CD14-positive monocyte (primary cell): Measurements from ENCODE around the gene PRR23E. TPM values are rescaled to one million over a fixed set of nuclear protein-coding genes. Genes with fewer than 3 reads are reported as not detected.

ENCODE experiments used
- DNase-seq, 3 donors: peaks; one replicate each; pipeline ENCODE4 v3.0.0-alpha.2; 2011 to 2022
- H2AFZ ChIP-seq: 2 replicates; pipeline ENCODE4 v1.6.0; 2012; ENCODE audit warnings: mild to moderate bottlenecking, low read depth, low read length, inconsistent platforms; ENCODE audit not compliant: insufficient read depth, poor library complexity, severe bottlenecking
- H3K27ac ChIP-seq, 2 donors: 1 replicate in 1 of 2; 2 replicates in 1 of 2; pipeline ENCODE4 v1.5.1; 2012 to 2013; ENCODE audit warnings: low read length in 2 of 2, control low read depth in 1 of 2, inconsistent platforms in 1 of 2, low read depth in 1 of 2, mild to moderate bottlenecking in 1 of 2
- H3K27me3 ChIP-seq, 2 donors: one replicate each; pipeline versions ENCODE4 v1.6.0 to v1.6.1; 2011 to 2013; ENCODE audit warnings: low read length in 2 of 2; ENCODE audit not compliant: control insufficient read depth in 2 of 2, insufficient read depth in 2 of 2
- H3K36me3 ChIP-seq, 2 donors: replicated peaks in 1 of 2; 1 replicate in 1 of 2; 2 replicates in 1 of 2; pipeline versions ENCODE4 v1.5.1 to v1.6.1; 2012 to 2013; ENCODE audit warnings: low read length in 2 of 2, control low read depth in 1 of 2, inconsistent platforms in 1 of 2, mild to moderate bottlenecking in 1 of 2; ENCODE audit not compliant: insufficient read depth in 2 of 2, control insufficient read depth in 1 of 2
- H3K4me1 ChIP-seq, 2 donors: 1 replicate in 1 of 2; 2 replicates in 1 of 2; pipeline versions ENCODE4 v1.5.1 to v1.6.1; 2012 to 2013; ENCODE audit warnings: low read length in 2 of 2, control low read depth in 1 of 2, inconsistent platforms in 1 of 2, mild to moderate bottlenecking in 1 of 2, moderate library complexity in 1 of 2; ENCODE audit not compliant: insufficient read depth in 2 of 2, control insufficient read depth in 1 of 2
- H3K4me2 ChIP-seq: replicated peaks from 2 replicates; pipeline ENCODE3; 2012; ENCODE audit warnings: low read length, moderate library complexity, mild to moderate bottlenecking; ENCODE audit not compliant: poor library complexity, severe bottlenecking; ENCODE audit errors: extremely low read depth
- H3K4me3 ChIP-seq, 3 experiments: fragments of 200-600 bp in 1 of 3; sonication (generic) in 1 of 3; replicated peaks in 1 of 3; 1 replicate in 2 of 3; 2 replicates in 1 of 3; pipeline ENCODE4 v1.5.1; 2011 to 2013; ENCODE audit warnings: low read length in 3 of 3, mild to moderate bottlenecking in 3 of 3, control low read depth in 2 of 3, low read depth in 2 of 3, inconsistent platforms in 1 of 3, moderate library complexity in 1 of 3
- H3K79me2 ChIP-seq: 2 replicates; pipeline ENCODE4 v1.6.0; 2012; ENCODE audit warnings: mild to moderate bottlenecking, control low read depth, inconsistent platforms, low read length, moderate library complexity; ENCODE audit not compliant: insufficient read depth
- H3K9ac ChIP-seq: 2 replicates; pipeline ENCODE4 v1.6.0; 2017; ENCODE audit warnings: low read length, mild to moderate bottlenecking; ENCODE audit not compliant: insufficient read depth, poor library complexity, severe bottlenecking
- H3K9me3 ChIP-seq, 2 donors: replicated peaks in 1 of 2; 1 replicate in 1 of 2; 2 replicates in 1 of 2; pipeline versions ENCODE4 v1.5.1 to v1.6.1; 2012 to 2013; ENCODE audit warnings: low read length in 2 of 2, control low read depth in 1 of 2; ENCODE audit not compliant: control insufficient read depth in 1 of 2, insufficient read depth in 1 of 2
- H4K20me1 ChIP-seq: 2 replicates; pipeline ENCODE4 v1.6.0; 2012; ENCODE audit warnings: mild to moderate bottlenecking, low read length, control low read depth, moderate library complexity; ENCODE audit not compliant: insufficient read depth
- H3K27ac Mint-ChIP-seq, 7 donors: one replicate each; pipeline ENCODE4 v1.8.0; 2020; ENCODE audit warnings: mild to moderate bottlenecking in 7 of 7, mixed read lengths in 7 of 7, moderate library complexity in 6 of 7, inconsistent platforms in 2 of 7
- H3K27me3 Mint-ChIP-seq, 3 donors: one replicate each; pipeline ENCODE4 v1.8.0; 2021 to 2022; ENCODE audit warnings: low read depth in 3 of 3, mild to moderate bottlenecking in 3 of 3, mixed read lengths in 3 of 3, moderate library complexity in 3 of 3, inconsistent platforms in 1 of 3
- H3K36me3 Mint-ChIP-seq, 2 donors: one replicate each; pipeline ENCODE4 v1.8.0; 2020; ENCODE audit warnings: mixed read lengths in 2 of 2, inconsistent platforms in 1 of 2, mild to moderate bottlenecking in 1 of 2
- H3K4me1 Mint-ChIP-seq: one replicate; pipeline ENCODE4 v1.8.0; 2020; ENCODE audit warnings: mild to moderate bottlenecking, mixed read lengths
- H3K4me3 Mint-ChIP-seq, 2 donors: one replicate each; pipeline ENCODE4 v1.8.0; 2020; ENCODE audit warnings: mild to moderate bottlenecking in 2 of 2, mixed read lengths in 2 of 2, moderate library complexity in 1 of 2
- H3K9me3 Mint-ChIP-seq, 7 donors: one replicate each; pipeline ENCODE4 v1.8.0; 2020 to 2022; ENCODE audit warnings: mixed read lengths in 7 of 7, mild to moderate bottlenecking in 6 of 7, moderate library complexity in 6 of 7, inconsistent platforms in 2 of 7
- CTCF ChIP-seq: fragments of 200-600 bp; IDR thresholded peaks from one replicate; pipeline ENCODE4 v1.8.0; 2022; ENCODE audit warnings: antibody characterized with exemption, mild to moderate bottlenecking
- WGBS: methylation state at CpG from one replicate; pipeline ENCODE4 v1.1.5; 2013; ENCODE audit warnings: missing lambda C conversion rate; ENCODE audit not compliant: insufficient coverage; 5-methylcytosine and 5-hydroxymethylcytosine counted together
- intact Hi-C, 2 donors: fragments of 100-400 bp; cut with micrococcal nuclease; formaldehyde crosslinking; loops; one replicate each; pipeline versions ENCODE4 v1.15.0 to v1.15.1; 2023
- polyA plus RNA-seq, 3 donors: library from polyadenylated mRNA; depleted of rRNA in 1 of 3; unstranded in 2 of 3; stranded (reverse) in 1 of 3; fragments of 300-500 nt in 2 of 3; fragments of >200 nt in 1 of 3; fragmentation: Illumina TruSeq in 2 of 3; gene quantifications; 1 replicate in 2 of 3; 2 replicates in 1 of 3; pipeline ENCODE4 v1.2.3, GENCODE V29; 2012 to 2021

Gene PRR23E
- polyA plus RNA-seq, 3 donors = not detected

- peak overlapping the region; percentile 32 for H2AFZ ChIP-seq
- no peak overlapping the region for H3K27ac Mint-ChIP-seq
- H3K27me3 ChIP-seq = no peaks in the 10 kb centered on the region
- no peaks in the 10 kb centered on the region for H3K36me3 Mint-ChIP-seq
- TF ChIP-seq CTCF = no peak
- no peaks in the 10 kb centered on the region for H4K20me1 ChIP-seq
- H3K4me3 ChIP-seq = no peak overlapping the region
- 81% methylated on average over 11 of the region's 13 CpGs for WGBS
- intact Hi-C loops = no loop called here
- H3K4me2 ChIP-seq = no peak overlapping the region
- no peaks in the 10 kb centered on the region for H3K9me3 ChIP-seq
- H3K4me3 Mint-ChIP-seq = no peak overlapping the region
- peaks cover 0 to 3% (median 0%) of the 10 kb centered on the region in 3 donors for H3K27me3 Mint-ChIP-seq
- H3K9ac ChIP-seq = no peak overlapping the region
- no peaks in the 10 kb centered on the region for H3K36me3 ChIP-seq
- no peak for DNase-seq
- peaks cover 26 to 36% of the 10 kb centered on the region in 2 donors for H3K4me1 ChIP-seq
- peaks cover 0 to 2% (median 0%) of the 10 kb centered on the region in 7 donors for H3K9me3 Mint-ChIP-seq
- peaks cover 55% of the 10 kb centered on the region for H3K4me1 Mint-ChIP-seq
- H3K79me2 ChIP-seq = peaks cover 18% of the 10 kb centered on the region
- H3K27ac ChIP-seq = no peak overlapping the region
Measured at GRCh38 chr3:127209155-127209839, 16.4 kb downstream of the PRR23E start.

- peaks cover 0 to 3% (median 0%) of the 10 kb centered on the region in 3 donors for H3K27me3 Mint-ChIP-seq
- peaks cover 30 to 37% of the 10 kb centered on the region in 2 donors for H3K4me1 ChIP-seq
- TF ChIP-seq CTCF = no peak
Measured at GRCh38 chr3:127209840-127210653, 17.1 kb downstream of the PRR23E start.

More at GRCh38 chr3:127209840-127210653, 17.1 kb downstream of the PRR23E start:
- Histone ChIP-seq H3K4me3 (no peak overlapping the region), H3K79me2 (peaks cover 21% of the 10 kb centered on the region), H3K36me3 (no peaks in the 10 kb centered on the region), H3K9me3 (no peaks in the 10 kb centered on the region), H2AFZ (peak overlapping the region; percentile 29), H3K9ac (no peak overlapping the region), H3K4me2 (no peak overlapping the region), H4K20me1 (no peaks in the 10 kb centered on the region), H3K27ac (no peak overlapping the region), H3K27me3 (no peaks in the 10 kb centered on the region)
- Mint-ChIP-seq H3K9me3 (peaks cover 0 to 2% (median 0%) of the 10 kb centered on the region in 7 donors), H3K4me3 (no peak overlapping the region), H3K27ac (no peak overlapping the region), H3K36me3 (no peaks in the 10 kb centered on the region), H3K4me1 (peaks cover 58% of the 10 kb centered on the region)
- WGBS = 45% methylated on average over 11 of the region's 14 CpGs
- intact Hi-C loops = no loop called here
- no peak for DNase-seq
